GM13977 (cell line): ENCODE results near the gene CDC42EP1.
"Not testable (repeated sequence)": the region's sequence is repeated elsewhere in the genome, so short reads cannot be mapped to it uniquely, and the experiment has no call there.

Experiments used
- DNase-seq: peaks from one replicate; pipeline ENCODE4 v3.0.0; 2012; ENCODE audit warnings: low spot score
- CTCF ChIP-seq: IDR thresholded peaks from 2 replicates; pipeline ENCODE4 v1.5.1; 2012; ENCODE audit warnings: mild to moderate bottlenecking, control low read depth; ENCODE audit not compliant: insufficient read depth; ENCODE audit errors: extremely low read depth, missing control alignments
- in situ Hi-C: fragments of 300-500 bp; cut with MboI; formaldehyde crosslinking; loops from one replicate; pipeline ENCODE4 v1.12.0; 2022; ENCODE audit warnings: low sequenced_read_pairs, low pct_unique_long_range_greater_than_20kb, mixed read lengths, inconsistent platforms; ENCODE audit not compliant: unreplicated experiment

CDC42EP1 gene

DNA sequence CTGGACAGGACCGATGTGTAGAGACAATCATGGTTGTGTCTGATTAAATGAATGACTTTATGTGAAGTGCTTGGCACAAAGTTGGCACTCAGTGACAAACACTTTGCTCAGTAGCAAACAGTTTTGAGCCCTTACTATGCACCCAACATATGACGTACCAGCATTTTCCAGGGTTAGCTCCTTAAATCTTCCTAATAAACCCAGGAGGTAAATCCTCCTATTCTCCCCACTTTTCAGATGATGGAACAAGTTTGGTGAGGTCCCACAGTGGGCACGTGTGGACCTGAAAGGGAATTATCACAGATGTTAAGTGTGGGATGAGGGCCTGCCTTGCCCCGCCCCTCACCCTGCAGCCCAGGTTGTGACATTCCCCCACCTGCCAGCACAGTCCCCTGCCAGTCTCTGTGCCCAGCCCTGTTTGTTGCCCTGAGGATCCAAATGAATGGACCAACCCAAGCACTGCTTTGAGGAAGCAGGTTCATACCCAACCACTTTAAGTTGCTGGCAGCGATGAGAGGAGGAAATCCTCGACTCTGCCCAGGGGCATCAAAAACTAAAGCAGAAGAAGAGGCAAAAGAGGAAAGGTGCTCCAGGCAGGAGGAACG is 34.4 kb upstream of the CDC42EP1 start:
- TF ChIP-seq CTCF = no peak
- in situ Hi-C loops = no loop called here
- no peak for DNase-seq

GRCh38 chr22:37526376-37526775 is 33.9 kb upstream of the CDC42EP1 start:
- TF ChIP-seq CTCF = no peak
- DNase-seq = no peak
- in situ Hi-C loops = no loop called here

DNA sequence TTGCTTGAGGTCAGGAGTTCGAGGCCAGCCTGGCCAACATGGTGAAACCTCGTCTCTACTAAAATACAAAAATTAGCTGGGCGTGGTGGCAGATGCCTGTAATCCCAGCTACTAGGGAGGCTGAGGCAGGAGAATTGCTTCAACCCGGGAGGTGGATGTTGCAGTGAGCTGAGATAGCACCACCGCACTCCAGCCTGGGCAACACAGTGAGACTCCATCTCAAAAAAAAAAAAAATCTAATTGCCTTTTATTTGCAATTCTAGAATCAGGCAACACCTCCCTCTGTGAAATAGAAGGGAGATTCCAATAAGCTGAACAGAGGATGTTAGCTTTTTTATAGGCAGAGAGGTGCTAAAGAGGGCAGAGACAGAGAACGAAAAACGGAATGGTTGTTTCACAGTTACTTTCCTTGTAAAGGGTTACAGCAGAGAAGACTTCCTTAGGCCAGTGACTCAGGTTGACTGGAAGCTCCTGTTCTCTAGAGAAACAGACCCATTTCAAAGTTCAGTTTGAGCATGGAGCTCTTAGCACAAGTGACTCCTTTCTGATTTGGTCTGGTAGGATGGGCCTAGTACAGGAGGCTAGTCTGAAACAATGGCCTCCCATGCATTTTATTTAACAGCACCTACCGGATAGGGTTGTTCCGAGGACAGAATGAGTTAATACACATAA is 33.1 kb upstream of the CDC42EP1 start:
- in situ Hi-C loops = not testable (repeated sequence)

GRCh38 chr22:37527952-37528351 is 32.3 kb upstream of the CDC42EP1 start:
- in situ Hi-C loops, DNase-seq: not testable (repeated sequence)

More for the DNA sequence above, 33.1 kb upstream of the CDC42EP1 start:
- not testable (repeated sequence) for DNase-seq

GRCh38 chr22:37529652-37530345 is 30.5 kb upstream of the CDC42EP1 start:
- in situ Hi-C loops = no loop called here

GRCh38 chr22:37533995-37534394 is 26.3 kb upstream of the CDC42EP1 start:
- in situ Hi-C loops = no loop called here
- DNase-seq = no peak
- no peak for TF ChIP-seq CTCF

More at GRCh38 chr22:37529652-37530345, 30.5 kb upstream of the CDC42EP1 start:
- no peak for TF ChIP-seq CTCF
- no peak for DNase-seq

DNA sequence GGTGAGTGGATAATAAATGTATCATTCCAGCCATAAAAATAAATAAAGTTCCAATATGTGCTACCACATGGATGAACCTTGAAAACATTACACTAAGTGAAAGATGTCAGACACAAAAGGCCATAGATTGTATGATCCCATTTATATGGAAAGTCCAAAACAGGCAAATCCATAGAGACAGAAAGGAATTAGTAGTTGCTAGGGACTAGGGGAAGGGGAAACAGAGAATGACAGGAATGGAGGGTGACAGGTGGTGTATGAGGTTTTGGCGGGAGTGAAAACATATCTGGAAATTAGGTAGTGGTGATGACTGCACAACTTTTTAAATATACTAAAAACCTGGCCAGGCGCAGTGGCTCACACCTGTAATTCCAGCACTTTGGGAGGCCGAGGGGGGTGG is 25.8 kb upstream of the CDC42EP1 start:
- TF ChIP-seq CTCF = no peak
- no peak for DNase-seq
- in situ Hi-C loops = no loop called here
